Right kidney (tissue), 1 donor: Measurements from ENCODE around the gene SPECC1.
"Not testable (repeated sequence)": the region's sequence is repeated elsewhere in the genome, so short reads cannot be mapped to it uniquely, and the experiment has no call there.

ENCODE experiments used
- DNase-seq: peaks from one replicate; pipeline ENCODE4 v3.0.0-alpha.2; 2016

The SPECC1 gene

DNA sequence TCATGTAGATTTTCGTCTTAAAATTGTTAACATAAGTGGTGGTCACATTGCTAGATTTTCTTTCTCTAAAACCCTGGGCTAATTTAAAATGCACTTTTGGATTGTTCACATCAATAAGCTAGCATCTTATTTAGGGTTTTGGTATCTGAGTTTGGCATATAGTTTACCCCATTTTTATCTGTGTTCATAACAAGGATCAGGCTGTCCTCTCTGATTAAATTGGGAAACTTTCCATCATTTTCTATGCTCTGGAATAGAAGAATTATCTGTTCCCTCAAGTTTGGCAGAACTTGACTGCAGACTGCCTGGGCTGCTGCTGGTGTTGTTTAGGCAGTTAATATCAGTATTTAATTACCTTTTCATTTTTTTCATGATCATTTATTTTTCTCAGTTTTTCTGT is 1.8 kb downstream of the SPECC1 start:
- DNase-seq: no peak

DNA sequence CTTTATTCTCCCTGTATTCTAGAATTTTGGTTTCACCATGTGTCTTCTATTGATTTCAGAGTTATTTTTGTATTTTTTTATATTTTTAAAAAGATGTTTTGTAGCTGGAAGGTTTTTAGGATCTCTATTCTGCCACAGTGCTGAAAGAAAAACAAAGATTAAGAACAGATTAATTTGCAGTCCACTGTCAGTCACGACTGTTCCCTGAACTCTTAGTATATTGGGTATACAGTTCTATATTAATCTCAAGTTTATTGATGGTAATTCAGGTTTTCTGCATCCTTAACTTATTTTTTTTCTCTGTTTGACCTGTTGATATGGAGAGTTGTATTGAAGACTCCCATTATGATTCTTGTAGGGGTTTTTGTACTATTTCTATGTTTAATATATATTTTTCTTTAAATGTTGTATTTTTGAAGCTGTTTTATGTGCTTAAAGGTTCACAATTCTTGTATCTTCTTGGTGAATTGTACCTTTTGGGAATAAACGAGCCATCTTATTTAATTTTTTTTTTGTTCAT is 2.9 kb downstream of the SPECC1 start:
- DNase-seq: no peak

DNA sequence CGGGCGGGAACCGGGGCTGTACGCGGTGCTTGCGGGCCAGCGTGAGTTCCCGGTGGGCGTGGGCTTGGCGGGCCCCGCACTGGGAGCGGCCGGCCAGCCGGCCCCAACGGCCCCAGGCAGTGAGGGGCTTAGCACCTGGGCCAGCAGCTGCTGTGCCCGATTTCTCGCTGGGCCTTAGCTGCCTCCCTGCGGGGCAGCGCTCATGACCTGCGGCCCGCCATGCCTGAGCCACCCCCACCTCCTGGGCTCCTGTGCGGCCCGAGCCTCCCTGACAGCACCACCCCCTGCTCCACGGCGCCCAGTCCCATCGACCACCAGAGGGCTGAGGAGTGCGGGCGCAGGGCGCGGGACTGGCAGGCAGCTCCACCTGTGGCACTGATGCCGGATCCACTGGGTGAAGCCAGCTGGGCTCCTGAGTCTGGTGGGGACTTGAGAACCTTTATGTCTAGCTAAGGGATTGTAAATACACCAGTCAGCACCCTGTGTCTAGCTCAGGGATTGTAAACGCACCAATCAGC is 7.4 kb downstream of the SPECC1 start:
- not testable (repeated sequence) for DNase-seq

DNA sequence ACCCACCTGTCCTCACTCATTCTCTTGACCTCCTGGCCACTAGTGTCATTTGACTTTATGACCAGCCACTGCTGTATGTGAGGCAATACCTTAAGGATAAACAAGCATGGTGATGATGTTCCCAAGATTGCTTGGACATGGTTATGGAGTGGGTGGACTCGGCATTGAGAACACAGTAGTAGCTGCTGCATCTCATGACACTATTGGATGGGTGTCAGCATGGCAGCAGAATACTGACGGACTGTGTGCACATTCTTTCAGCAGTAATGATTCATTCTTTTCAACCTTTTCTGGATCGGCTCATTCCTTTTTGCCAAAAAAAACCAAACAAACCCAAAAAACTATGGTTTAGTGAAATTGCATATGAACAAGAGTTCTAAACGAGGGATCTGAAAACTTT is 13.5 kb downstream of the SPECC1 start:
- no peak for DNase-seq

DNA sequence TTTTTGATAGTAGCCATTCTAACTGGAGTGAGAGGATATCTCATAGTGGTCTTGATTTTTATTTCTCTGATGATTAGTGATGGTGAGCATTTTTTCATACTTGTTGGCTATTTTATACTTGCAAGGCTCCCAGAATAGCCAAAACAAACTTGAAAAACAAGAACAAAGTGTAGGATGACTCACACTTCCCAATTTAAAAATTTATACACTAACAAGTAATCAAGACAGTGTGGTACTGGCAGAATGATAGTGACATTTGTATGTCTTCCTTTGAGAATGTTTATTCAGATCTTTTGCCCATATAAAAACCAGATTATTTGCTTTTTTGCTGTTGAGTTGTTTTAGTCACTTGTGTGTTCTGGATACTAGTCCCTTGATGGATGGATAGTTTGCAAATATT is 17.8 kb downstream of the SPECC1 start:
- no peak for DNase-seq

DNA sequence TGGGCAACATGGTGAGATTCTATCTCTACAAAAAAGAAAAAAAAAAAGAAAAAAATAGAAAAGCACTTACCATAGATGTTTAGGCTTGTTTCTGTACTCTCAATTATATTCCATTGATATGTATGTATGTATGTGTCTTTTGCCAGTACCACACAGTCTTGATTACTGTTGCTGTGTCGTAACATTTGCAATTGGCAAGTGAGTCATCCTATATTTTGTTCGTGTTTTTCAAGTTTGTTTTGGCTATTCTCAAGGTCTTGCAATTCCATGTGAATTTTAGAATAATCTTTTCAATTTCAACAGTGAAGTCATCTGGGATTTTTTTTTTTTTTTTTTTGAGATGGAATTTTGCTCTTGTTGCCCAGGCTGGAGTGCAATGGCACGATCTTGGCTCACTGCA is 19.3 kb downstream of the SPECC1 start:
- DNase-seq: no peak

DNA sequence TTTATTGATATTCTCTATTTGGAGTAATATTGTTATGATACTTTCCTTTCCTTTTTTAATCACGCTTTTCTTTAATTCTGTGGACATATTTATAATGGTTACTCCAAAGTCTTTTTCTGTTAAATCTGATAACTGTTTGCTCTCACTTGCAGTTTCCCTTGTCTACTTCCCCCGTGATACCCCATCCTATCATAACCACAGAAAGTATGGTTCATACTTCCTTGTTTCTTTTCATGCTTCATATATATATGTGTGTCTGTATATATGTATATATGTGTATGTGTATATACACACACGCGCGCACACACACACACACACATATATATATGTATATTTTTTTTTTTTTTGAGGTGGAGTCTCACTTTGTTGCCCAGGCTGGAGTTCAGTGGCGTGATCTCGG is 23.5 kb downstream of the SPECC1 start:
- DNase-seq: no peak

DNA sequence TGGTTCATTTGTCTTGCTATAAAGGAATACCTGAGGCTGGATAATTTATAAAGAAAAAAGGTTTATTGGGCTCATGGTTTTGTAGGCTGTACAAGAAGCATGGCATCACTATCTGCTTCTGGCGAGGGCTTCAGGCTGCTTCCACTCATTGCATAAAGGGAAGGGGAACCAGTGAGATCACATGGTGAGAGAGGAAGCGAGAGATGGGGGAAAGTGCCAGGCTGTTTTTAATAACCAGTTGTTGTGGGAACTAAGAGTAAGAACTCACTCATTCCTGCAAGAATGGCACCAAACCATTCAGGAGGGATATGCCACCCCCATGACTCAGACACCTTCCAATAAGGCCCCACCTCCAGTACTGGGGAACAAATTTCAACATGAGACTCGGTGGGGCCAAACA is 24.3 kb downstream of the SPECC1 start:
- no peak for DNase-seq

DNA sequence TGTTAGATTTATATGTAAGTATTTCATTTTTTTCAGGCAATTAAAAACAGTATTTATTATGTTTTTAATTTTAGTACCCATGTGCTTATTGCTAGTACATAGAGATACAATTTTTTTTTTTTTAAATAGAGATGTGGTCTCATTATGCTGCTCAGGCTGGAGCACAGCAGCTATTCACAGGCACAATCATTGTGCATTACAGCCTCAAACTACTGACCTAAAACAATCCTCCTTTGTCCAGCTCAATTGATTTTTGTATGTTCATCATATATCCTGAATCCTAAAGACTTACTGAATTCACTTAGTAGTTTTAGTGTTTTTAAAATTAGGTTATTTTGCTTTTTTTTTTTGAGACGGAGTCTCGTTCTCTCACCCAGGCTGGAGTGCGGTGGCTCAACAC is 26.3 kb downstream of the SPECC1 start:
- DNase-seq: no peak

DNA sequence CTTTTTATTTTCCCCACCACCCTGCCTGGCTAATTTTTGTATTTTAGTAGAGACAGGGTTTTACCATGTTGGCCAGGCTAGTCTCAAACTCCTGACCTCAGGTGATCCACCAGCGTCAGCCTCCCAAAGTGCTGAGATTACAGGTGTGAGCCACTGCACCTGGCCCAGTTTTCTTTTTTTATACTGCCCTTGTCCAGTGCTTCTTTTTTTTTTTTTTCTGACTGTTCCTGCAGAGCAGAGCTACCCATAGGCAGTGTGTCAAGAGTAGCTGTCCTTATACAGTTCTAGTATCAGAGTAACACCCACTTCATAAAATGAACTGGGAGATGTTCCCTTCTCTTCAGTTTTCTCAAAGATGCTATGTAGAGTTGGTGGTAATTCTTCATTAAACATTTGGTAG is 28.1 kb downstream of the SPECC1 start:
- not testable (repeated sequence) for DNase-seq

DNA sequence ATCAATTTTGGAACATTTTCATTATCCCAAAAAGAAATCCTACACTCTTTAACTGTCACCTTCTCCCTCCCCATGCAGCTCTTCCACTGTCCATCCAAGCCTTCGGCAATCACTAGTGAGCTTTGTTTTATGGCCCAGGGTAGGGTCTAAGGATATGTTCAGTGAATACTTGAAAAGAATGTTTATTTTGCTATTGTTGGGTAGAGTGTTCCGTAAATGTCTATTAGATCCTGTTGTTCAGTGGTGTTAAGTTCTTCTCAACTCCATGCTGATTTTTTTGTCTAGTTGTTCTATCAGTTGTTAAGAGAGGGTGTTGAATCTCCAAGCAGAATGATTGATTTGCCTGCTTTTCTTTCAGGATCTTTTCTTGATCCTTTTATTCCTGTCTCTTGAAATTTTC is 29.9 kb downstream of the SPECC1 start:
- no peak for DNase-seq

DNA sequence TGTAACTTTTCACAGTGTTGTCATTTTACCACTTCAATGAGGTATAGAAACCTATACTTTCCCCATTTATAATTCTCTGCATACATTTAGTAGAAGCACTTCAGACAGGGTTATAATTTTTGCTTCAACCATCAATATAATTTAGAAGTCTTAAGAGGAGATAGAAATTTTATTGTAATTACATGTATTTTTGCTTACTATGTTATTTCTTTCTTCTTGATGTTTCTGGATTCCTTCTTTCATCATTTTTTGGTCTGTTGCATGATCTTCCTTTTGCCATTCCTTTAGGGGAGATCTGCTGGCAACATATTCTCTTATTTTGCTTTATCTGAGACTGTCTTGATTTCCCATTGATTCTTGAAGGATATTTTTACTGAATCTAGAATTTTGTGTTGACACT is 31.1 kb downstream of the SPECC1 start:
- DNase-seq: no peak

DNA sequence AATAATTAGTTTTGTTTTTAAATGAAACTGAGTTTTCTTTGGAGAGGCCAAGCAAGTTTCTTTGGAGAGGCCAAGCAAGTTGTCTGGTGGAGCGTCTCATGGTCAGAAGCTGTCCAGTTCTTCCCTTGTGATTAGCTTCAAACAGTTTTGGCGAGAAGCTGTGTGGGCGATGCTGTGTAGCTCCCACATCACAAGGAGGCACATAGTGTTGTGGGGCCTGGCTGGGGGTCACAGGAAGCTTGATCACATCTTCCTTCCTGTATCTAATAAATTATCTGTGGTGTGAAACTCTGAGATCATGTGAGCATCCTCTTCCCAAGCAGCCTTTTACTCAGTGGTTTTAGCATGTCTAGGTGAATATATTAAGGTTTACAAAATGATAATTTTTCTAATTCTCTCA is 33.9 kb downstream of the SPECC1 start:
- DNase-seq: no peak

DNA sequence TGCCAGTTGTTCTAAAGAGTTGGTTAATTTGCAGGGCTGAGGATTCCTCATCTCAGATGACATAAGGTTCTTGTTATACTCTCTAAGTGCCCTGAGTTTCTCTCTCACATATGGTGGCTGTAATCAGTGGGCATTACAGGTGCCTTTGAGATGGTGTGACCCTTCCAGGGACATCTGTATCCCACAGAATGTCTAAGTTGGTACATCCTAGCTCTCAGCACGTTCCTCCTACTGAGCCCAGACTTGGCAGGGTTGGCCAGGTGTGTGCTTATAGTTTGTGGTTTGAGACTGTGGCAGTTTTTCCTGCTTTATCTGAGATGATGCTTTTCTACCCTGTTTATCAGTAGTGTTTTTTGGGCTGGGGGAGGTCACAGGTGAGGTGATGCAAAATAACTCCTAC is 36.3 kb downstream of the SPECC1 start:
- DNase-seq: no peak

DNA sequence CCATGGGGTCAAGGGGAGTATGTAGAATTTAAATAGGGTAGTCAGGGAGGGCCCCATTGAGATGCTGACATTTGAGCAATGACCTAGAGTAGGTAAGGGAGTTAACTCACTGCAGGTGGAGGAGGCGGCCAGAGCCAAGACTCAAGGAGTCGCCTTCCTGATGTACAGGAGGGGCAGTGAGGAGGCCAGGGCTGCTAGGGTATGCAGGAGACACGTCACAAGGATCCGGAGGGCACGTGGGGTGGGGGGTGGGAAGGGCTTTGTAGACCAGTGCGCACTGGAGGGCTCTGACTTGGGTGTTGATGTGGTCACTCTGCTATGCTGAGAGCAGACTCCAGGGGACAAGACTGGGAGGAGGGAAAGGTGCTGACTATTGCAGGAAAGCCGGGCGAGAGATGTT is 37.5 kb downstream of the SPECC1 start:
- DNase-seq: no peak

DNA sequence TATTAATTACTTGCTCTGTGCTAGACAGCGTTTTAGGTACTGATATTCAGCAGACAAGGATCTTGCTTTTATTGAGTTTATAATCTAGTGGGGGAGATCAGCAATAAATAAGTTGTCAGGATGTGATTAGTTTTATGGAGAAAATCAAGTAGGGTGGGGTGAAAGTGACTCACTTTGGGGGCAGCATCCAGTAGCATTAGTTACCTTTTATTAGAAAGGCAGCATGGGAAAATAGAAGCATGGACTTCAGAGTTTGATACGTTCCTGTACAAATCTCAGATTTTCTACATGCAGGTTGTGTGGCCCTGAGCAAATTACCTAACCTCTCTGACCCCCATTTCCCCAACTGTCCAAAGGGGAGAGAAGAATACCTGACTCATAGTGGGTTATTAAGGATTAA is 42.5 kb downstream of the SPECC1 start:
- DNase-seq: no peak

DNA sequence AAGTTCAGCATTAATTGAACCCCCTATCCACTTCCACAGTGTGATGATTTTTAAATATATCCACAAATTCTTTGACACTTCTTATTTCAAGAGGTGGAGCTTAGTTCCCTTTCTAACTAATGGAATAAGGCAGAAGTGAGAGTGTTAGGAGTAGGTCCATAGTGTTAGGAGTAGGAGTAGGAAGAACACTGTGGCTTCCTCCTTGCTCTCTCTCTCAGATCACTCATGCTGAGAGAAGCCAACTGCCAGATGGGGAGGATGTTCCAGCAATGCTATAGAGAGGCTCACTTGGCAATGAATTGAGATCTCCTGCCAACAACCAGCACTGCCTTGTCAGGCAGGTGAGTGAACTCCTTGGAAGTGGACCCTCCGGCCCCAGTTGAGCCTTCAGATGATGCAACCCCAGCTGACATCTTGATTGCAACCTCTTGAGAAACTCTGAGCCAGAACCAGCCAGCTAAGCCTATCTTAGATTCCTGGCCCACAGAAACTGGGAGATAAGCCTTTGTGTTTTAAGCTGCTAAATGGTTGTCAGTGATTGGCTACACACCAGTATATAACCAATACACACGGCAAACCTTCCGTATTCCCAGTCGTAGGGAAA is 44.3 kb downstream of the SPECC1 start:
- no peak for DNase-seq

DNA sequence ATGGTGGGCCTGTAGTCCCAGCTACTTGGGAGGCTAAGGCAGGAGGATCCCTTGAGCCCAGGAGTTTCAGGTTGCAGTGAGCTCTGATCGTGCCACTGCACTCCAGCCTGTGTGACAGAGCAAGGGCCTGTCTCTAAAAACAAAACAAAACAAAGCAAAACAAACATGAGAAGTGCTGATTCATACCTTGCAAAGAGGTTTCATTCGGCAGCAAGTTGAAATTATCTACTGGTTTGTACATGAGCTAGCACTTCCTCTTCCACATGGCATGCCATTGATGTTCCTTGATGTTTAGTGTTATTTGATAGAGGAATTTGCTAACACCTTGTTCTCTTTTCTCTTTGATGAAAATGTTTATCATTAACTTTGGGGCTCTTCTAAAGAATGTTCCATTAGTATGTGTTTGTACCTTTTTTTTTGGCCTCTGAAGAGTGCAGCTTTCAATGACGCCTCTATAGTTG is 50.6 kb downstream of the SPECC1 start:
- no peak for DNase-seq

DNA sequence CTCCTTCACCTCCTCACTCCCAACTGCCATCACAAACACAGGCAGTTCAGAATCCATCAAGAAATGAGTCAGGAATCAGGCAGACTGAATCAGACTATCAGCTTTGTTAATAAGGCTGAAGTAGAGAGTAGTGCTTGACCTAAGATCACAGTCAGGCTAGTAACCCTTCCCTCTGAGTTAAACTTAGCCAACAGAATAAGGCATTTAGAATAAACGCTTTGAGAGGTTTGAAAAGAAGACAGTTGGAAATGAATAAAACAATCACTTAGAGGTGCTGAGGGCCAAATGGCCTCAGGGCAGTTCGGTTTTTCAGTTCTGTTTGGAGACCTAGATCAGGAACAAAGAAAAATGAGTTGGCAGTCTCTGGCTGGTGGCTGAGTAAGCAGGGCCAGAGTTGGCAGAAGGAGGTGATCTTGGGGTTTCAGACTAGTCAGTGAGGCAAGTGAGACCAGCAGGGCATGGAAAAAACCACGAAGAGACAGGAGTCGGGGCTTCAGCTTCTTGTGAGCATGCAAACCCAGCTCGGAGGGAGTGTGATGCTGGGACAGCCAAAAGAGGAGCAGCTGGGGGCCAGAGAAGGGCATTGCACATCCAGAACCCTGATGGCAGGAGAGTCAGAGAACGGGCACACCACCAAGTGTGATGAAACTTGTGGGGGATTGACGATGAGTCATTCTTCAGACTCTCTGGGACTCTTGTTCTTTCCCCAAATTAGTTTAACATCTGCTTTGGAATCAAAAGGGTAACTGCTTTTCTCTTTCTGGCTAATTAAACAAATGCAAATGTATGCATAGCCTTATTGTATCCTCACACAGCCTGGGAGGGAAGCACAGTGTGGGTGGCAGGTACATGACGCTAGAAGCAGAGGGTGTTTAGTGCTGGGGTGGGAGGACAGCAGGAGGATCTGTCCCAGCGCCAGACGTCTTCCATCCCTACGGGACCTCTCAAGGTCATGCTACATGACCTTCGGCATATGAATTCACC is 54.8 kb downstream of the SPECC1 start:
- DNase-seq: no peak

DNA sequence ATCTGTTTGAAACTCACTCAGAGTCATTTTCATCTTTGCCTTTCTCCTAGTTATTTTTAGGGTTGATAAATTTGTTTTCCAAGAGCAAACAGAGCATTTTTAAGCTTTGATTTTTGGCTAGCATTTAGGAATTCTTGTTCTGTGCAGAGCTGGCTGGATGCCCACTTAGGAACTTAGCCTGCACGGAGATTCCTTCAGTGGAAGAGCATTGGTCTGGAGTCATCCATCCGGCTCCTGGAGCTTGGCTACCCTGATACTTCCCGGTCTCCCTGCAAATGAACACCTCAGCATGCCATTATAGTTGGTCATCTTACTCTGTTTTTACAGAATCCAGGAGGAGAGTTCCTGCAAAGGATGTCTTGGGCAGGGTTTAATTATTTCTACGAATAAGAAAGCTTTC is 57.1 kb downstream of the SPECC1 start:
- no peak for DNase-seq

DNA sequence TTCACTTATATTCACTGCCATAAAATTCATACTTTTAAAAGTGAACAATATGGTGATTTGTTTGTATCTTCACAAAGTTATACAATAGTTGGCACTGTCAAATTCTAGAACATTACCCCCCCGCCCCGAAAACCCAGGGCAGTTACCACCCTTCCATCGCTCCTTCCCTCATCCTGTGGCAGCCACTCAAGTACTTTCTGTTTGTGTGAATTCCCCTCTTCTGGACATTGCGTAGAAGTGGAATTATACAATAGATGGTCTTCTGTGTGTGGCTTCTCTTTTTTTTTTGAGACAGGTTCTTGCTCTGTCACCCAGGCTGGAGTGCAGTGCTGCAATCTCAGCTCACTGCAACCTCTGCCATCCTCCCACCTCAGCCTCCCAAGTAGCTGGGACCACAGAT is 58.6 kb downstream of the SPECC1 start:
- DNase-seq: no peak

DNA sequence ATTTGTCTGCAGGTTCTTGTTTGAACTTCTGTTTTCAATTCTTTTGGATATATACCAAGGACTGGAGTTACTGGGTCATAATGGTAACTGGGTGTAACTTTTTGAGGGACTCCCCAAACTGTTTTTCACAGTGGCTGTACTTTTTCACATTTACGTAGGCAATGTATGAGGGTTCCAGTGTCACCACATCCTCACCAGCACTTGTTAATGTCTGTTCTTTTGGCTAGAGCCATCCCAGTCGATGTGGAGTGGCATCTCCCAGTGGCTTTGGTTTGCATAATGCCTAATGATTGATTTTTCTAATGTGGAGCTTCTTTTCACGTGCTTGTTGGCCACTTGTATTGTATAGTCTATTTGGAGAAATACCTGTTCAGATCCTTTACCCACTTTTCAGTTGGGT is 59.3 kb downstream of the SPECC1 start:
- no peak for DNase-seq
